HepG2 (cell line): ENCODE measurements around the gene LRRC43. TPM values are rescaled to one million over a fixed set of nuclear protein-coding genes. Genes with fewer than 3 reads are reported as not detected.
A peak's percentile ranks its signal among the peaks of the same experiment; 100 is the strongest.

ENCODE experiments used
- ARHGAP35 ChIP-seq: sonication (generic); formaldehyde crosslinking; IDR thresholded peaks from 2 replicates; pipeline ENCODE4 v1.9.0; 2022; ENCODE audit warnings: mild to moderate bottlenecking, inconsistent platforms, moderate library complexity, missing genetic modification reagents, borderline replicate concordance
- ISX ChIP-seq: sonication (generic); formaldehyde crosslinking; conservative IDR thresholded peaks from 2 replicates; pipeline ENCODE4 v1.5.0; 2020; ENCODE audit warnings: missing genetic modification reagents
- KMT2B ChIP-seq: IDR thresholded peaks from 2 replicates; pipeline ENCODE4 v1.6.1; 2016; ENCODE audit warnings: missing genetic modification reagents, missing compliant biosample characterization
- PAX8 ChIP-seq: sonication (generic); formaldehyde crosslinking; IDR thresholded peaks from 2 replicates; pipeline ENCODE4 v1.8.0; 2022; ENCODE audit warnings: mild to moderate bottlenecking, missing genetic modification reagents, borderline replicate concordance
- SMAD9 ChIP-seq: sonication (generic); formaldehyde crosslinking; IDR thresholded peaks from 2 replicates; pipeline ENCODE4 v1.5.1; 2020; ENCODE audit warnings: mild to moderate bottlenecking, missing genetic modification reagents
- ZBTB7A ChIP-seq: sonication (generic); formaldehyde crosslinking; IDR thresholded peaks from 2 replicates; pipeline ENCODE4 v1.8.0; 2022; ENCODE audit warnings: mild to moderate bottlenecking, missing genetic modification reagents
- ZNF383 ChIP-seq: sonication (generic); formaldehyde crosslinking; IDR thresholded peaks from 2 replicates; pipeline ENCODE4 v1.4.0; 2020; ENCODE audit warnings: missing genetic modification reagents, mild to moderate bottlenecking, borderline replicate concordance
- ZNF430 ChIP-seq: sonication (generic); formaldehyde crosslinking; IDR thresholded peaks from 2 replicates; pipeline ENCODE4 v1.9.0; 2021; ENCODE audit warnings: mild to moderate bottlenecking, missing genetic modification reagents
- ZNF605 ChIP-seq: sonication (generic); formaldehyde crosslinking; IDR thresholded peaks from 2 replicates; pipeline ENCODE4 v1.8.0; 2022; ENCODE audit warnings: mild to moderate bottlenecking, missing genetic modification reagents
- ZNF766 ChIP-seq: sonication (generic); formaldehyde crosslinking; IDR thresholded peaks from 2 replicates; pipeline ENCODE4 v1.5.0; 2020; ENCODE audit warnings: missing genetic modification reagents, borderline replicate concordance
- ZNF816 ChIP-seq: sonication (generic); formaldehyde crosslinking; IDR thresholded peaks from 2 replicates; pipeline ENCODE4 v1.8.0; 2022; ENCODE audit warnings: missing genetic modification reagents, mild to moderate bottlenecking, borderline replicate concordance
- polyA plus RNA-seq, 8 experiments: library from polyadenylated mRNA; depleted of rRNA in 3 of 8; stranded (reverse) in 7 of 8; unstranded in 1 of 8; fragments of >200 nt; fragmentation: Illumina TruSeq in 4 of 8; extraction: Trizol in 4 of 8; gene quantifications; 2 replicates each; pipeline versions ENCODE4 v1.2.1 to v1.2.3, GENCODE V29; 2011 to 2016; ENCODE audit warnings: low read depth in 4 of 8, missing spikeins in 1 of 8, mixed read lengths in 1 of 8; ENCODE audit not compliant: insufficient read depth in 1 of 8
- total RNA-seq, 5 experiments: library from RNA; depleted of rRNA; stranded (reverse); fragments of >200 nt; fragmentation: Illumina TruSeq; extraction: Trizol; gene quantifications; 2 replicates each; pipeline ENCODE4 v1.2.3, GENCODE V29; 2016; ENCODE audit warnings: low read depth in 1 of 5
- TF ChIP-seq, protein P1 (sequence below): sonication (generic); formaldehyde crosslinking; IDR thresholded peaks from 2 replicates; pipeline ENCODE4 v1.9.0; 2021; ENCODE audit warnings: missing genetic modification reagents, borderline replicate concordance
- TF ChIP-seq, protein P2 (sequence below): sonication (generic); formaldehyde crosslinking; IDR thresholded peaks from 2 replicates; pipeline ENCODE4 v1.4.0; 2020; ENCODE audit warnings: missing genetic modification reagents, borderline replicate concordance
- TF ChIP-seq, protein P3 (sequence below): sonication (generic); formaldehyde crosslinking; conservative IDR thresholded peaks from 2 replicates; pipeline ENCODE4 v1.8.1; 2023; ENCODE audit warnings: missing genetic modification reagents

LRRC43 gene
- total and polyA plus RNA-seq, 2 of the 13 experiments (the other 11 are each of a cell fraction or from before 2014, with no cell fraction given), result not detected

DNA sequence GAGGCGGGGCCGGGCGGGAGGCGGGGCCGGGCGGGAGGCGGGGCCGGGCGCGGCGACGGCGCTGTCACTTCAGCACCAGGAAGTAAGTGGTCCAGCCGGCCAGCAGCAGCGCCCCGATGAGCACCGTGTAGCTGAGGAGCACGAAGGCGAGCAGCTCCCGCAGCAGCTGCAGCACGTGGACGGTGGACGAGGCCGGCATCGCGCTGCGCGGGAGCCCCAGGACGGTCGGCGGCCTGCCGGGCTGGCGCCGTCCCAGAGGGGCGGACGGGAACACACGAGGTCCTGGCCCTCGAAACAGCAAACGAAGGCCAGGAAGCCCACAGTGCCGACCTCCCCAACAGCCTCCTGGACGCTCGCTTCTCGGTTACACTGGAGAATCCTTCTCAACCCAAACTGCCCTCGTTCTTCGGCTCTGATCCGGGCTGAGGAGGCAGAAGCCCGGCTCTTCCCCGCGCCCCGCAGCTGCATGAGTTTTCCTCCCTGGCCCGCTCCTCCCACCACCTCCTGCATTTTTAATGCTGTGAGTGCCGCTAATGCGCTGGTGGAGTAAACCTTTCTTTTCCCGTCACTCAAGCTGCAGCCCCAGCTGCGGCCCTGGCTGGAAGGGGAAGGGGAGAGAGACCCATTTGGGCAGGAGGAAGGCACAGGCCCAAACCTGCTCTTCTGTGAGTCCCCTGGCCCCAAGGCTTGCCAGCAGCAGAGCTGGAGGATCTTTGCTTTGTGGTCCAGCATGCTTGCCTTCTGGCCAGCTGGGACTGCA is 43.6 kb downstream of the LRRC43 start (continued):
- TF ChIP-seq, protein P1, sequence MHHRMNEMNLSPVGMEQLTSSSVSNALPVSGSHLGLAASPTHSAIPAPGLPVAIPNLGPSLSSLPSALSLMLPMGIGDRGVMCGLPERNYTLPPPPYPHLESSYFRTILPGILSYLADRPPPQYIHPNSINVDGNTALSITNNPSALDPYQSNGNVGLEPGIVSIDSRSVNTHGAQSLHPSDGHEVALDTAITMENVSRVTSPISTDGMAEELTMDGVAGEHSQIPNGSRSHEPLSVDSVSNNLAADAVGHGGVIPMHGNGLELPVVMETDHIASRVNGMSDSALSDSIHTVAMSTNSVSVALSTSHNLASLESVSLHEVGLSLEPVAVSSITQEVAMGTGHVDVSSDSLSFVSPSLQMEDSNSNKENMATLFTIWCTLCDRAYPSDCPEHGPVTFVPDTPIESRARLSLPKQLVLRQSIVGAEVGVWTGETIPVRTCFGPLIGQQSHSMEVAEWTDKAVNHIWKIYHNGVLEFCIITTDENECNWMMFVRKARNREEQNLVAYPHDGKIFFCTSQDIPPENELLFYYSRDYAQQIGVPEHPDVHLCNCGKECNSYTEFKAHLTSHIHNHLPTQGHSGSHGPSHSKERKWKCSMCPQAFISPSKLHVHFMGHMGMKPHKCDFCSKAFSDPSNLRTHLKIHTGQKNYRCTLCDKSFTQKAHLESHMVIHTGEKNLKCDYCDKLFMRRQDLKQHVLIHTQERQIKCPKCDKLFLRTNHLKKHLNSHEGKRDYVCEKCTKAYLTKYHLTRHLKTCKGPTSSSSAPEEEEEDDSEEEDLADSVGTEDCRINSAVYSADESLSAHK (CRISPR knock-in tag), result no peak
- TF ChIP-seq ZNF605 (CRISPR knock-in tag) (no peak), ZNF430 (CRISPR knock-in tag) (peak; percentile 85; the same call in 1 of the 2 replicates), ZNF383 (no peak), ARHGAP35 (CRISPR knock-in tag) (0 out of 2 replicates have a peak, but pooled peaks have one; percentile 44), ISX (CRISPR knock-in tag) (peak; percentile 87; the same call in 1 of the 2 replicates), SMAD9 (peak; percentile 92; the same call in 1 of the 2 replicates), ZBTB7A (CRISPR knock-in tag) (peak; percentile 79; the same call in 1 of the 2 replicates), PAX8 (CRISPR knock-in tag) (0 out of 2 replicates have a peak, but pooled peaks have one; percentile 14), ZNF816 (no peak), ZNF766 (CRISPR knock-in tag) (peak; percentile 89; the same call in 1 of the 2 replicates), KMT2B (CRISPR knock-in tag) (peak; percentile 54; the same call in 1 of the 2 replicates)
- TF ChIP-seq, protein P2, sequence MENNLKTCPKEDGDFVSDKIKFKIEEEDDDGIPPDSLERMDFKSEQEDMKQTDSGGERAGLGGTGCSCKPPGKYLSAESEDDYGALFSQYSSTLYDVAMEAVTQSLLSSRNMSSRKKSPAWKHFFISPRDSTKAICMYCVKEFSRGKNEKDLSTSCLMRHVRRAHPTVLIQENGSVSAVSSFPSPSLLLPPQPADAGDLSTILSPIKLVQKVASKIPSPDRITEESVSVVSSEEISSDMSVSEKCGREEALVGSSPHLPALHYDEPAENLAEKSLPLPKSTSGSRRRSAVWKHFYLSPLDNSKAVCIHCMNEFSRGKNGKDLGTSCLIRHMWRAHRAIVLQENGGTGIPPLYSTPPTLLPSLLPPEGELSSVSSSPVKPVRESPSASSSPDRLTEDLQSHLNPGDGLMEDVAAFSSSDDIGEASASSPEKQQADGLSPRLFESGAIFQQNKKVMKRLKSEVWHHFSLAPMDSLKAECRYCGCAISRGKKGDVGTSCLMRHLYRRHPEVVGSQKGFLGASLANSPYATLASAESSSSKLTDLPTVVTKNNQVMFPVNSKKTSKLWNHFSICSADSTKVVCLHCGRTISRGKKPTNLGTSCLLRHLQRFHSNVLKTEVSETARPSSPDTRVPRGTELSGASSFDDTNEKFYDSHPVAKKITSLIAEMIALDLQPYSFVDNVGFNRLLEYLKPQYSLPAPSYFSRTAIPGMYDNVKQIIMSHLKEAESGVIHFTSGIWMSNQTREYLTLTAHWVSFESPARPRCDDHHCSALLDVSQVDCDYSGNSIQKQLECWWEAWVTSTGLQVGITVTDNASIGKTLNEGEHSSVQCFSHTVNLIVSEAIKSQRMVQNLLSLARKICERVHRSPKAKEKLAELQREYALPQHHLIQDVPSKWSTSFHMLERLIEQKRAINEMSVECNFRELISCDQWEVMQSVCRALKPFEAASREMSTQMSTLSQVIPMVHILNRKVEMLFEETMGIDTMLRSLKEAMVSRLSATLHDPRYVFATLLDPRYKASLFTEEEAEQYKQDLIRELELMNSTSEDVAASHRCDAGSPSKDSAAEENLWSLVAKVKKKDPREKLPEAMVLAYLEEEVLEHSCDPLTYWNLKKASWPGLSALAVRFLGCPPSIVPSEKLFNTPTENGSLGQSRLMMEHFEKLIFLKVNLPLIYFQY (CRISPR knock-in tag), result no peak
- TF ChIP-seq, protein P3, sequence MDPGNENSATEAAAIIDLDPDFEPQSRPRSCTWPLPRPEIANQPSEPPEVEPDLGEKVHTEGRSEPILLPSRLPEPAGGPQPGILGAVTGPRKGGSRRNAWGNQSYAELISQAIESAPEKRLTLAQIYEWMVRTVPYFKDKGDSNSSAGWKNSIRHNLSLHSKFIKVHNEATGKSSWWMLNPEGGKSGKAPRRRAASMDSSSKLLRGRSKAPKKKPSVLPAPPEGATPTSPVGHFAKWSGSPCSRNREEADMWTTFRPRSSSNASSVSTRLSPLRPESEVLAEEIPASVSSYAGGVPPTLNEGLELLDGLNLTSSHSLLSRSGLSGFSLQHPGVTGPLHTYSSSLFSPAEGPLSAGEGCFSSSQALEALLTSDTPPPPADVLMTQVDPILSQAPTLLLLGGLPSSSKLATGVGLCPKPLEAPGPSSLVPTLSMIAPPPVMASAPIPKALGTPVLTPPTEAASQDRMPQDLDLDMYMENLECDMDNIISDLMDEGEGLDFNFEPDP (CRISPR knock-in tag), result no peak
